ENCODE results near the gene RCAN2.

DNA sequence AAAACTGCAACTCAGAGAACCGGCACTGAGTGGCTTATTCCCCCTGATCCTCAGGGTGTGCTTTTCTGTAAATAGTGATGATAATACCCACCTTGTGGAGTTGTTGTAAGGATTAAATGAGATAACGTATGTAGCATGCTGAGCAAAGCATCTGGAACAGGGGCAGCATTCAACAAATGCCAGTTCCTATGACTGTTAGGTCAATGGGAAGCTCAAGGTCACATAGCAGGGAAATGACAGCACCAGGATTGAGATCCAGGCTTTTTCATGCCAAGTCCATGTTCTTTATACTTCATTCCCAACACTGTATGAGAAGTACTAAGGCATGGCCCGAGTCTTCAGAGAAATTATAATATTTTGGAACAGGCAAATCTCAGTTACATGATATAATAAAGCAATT, 5.1 kb downstream of the RCAN2 start:
- TF ChIP-seq, protein P1, sequence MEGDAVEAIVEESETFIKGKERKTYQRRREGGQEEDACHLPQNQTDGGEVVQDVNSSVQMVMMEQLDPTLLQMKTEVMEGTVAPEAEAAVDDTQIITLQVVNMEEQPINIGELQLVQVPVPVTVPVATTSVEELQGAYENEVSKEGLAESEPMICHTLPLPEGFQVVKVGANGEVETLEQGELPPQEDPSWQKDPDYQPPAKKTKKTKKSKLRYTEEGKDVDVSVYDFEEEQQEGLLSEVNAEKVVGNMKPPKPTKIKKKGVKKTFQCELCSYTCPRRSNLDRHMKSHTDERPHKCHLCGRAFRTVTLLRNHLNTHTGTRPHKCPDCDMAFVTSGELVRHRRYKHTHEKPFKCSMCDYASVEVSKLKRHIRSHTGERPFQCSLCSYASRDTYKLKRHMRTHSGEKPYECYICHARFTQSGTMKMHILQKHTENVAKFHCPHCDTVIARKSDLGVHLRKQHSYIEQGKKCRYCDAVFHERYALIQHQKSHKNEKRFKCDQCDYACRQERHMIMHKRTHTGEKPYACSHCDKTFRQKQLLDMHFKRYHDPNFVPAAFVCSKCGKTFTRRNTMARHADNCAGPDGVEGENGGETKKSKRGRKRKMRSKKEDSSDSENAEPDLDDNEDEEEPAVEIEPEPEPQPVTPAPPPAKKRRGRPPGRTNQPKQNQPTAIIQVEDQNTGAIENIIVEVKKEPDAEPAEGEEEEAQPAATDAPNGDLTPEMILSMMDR (IDR thresholded peaks at IDR 0.05) = no peak
- TF ChIP-seq POLR2AphosphoS5 (IDR thresholded peaks at IDR 0.05; ENCODE audit: low read depth, low read length) = no peak
